Peyer's patch (tissue), 4 donors: ENCODE results near the gene PRPF31.

ENCODE experiments used
- POLR2A ChIP-seq, 2 donors: fragments of 450-650 bp; IDR thresholded peaks; one replicate each; pipeline ENCODE4 v1.5.1; 2017; ENCODE audit warnings: antibody characterized with exemption in 2 of 2, mild to moderate bottlenecking in 2 of 2, moderate library complexity in 2 of 2
- TF ChIP-seq, protein P1 (sequence below), 6 experiments: fragments of 450-650 bp in 4 of 6; fragments of 200-600 bp in 2 of 6; sonication (generic) in 1 of 6; IDR thresholded peaks; one replicate each; pipeline ENCODE4 v1.5.1; 2017 to 2019; ENCODE audit warnings: antibody characterized with exemption in 6 of 6, mild to moderate bottlenecking in 3 of 6, moderate library complexity in 1 of 6

DNA sequence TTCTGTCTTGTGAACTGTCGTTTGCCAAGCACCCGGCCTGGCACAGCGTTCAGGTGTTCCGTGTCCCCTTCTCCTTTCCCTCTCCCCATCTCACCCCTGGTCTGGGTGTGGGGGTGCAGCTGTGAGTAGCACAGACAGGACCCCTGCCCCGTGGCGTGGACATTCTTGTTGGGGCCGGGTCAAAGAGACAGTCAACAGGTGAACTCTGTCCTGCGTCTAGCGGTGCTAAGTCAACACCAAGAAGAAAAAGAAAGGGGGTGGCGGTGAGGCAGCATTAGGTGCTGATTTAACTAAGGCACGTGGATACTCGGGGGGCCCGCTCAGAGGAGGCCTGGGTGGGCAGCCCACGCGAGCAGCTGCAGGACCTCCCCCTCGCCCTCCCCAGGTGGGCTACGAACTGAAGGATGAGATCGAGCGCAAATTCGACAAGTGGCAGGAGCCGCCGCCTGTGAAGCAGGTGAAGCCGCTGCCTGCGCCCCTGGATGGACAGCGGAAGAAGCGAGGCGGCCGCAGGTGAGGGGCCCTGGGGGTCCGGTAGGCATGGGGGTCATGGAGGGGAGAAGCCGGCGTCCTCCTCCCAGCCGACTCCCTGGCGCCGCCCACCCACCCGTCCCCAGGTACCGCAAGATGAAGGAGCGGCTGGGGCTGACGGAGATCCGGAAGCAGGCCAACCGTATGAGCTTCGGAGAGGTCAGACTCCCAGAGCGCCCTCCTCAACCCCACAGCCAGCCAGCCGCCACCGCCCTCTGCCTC, 12.3 kb downstream of the PRPF31 start:
- TF ChIP-seq, protein P1, sequence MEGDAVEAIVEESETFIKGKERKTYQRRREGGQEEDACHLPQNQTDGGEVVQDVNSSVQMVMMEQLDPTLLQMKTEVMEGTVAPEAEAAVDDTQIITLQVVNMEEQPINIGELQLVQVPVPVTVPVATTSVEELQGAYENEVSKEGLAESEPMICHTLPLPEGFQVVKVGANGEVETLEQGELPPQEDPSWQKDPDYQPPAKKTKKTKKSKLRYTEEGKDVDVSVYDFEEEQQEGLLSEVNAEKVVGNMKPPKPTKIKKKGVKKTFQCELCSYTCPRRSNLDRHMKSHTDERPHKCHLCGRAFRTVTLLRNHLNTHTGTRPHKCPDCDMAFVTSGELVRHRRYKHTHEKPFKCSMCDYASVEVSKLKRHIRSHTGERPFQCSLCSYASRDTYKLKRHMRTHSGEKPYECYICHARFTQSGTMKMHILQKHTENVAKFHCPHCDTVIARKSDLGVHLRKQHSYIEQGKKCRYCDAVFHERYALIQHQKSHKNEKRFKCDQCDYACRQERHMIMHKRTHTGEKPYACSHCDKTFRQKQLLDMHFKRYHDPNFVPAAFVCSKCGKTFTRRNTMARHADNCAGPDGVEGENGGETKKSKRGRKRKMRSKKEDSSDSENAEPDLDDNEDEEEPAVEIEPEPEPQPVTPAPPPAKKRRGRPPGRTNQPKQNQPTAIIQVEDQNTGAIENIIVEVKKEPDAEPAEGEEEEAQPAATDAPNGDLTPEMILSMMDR (IDR thresholded peaks at IDR 0.05), result no peak
- TF ChIP-seq POLR2A (IDR thresholded peaks at IDR 0.05), result no peak
